ENCODE data around the gene RAPGEF3. TPM values are rescaled to one million over a fixed set of nuclear protein-coding genes. Genes with fewer than 3 reads are reported as not detected.
A peak's percentile ranks its signal among the peaks of the same experiment; 100 is the strongest.

The RAPGEF3 gene
- total and polyA plus RNA-seq, 9 of the 15 experiments (the other 6 are each of a cell fraction or from before 2014, with no cell fraction given), result 0.03 to 0.78 (median 0.37) TPM; not detected in 1

DNA sequence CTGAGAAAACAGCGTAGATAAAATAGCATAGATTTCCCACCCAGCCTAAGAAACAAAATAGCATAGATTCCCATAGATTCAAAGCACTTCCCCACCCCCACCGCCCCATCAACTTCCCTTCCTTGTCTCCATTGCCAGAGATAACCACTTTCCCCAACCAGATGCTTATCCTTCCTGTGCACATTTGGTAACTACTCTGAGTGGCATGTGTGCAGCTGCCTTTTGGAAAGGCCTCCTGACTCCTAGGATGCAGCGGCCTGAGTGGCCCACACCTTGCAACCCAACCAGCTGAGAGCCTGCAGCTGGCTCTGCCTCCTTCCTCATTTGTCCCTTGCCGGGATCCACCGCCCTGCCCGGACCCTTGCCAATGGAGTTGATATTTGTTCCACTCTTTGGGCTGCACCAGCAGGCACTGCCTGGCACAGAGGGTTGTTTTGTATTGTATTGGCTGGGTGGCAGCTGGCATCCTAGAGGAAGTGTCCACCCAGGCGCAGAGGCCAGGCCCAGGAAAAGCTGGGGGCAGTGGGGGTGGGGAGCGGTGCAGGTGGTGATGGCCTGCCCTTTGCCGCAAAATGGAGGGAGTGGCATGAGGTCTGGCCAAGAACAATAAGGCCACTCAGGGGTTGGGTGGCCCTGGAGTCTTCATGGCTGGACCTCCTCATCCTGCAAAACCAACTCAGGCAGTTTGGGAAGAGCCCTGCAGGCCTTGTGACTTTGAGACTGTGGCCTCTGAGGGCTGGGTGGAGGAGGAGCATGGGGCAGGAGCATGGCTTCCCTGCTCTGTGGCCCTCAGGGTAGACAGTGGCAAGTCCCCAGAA is 19.3 kb upstream of the RAPGEF3 start:
- Histone ChIP-seq H3K27me3 (ENCODE audit: control insufficient read depth in 2 of 2, insufficient read depth in 2 of 2, low read length in 2 of 2) (no peaks in the 10 kb centered on the region), H3K9me1 (ENCODE audit: control insufficient read depth, insufficient read depth, low read length) (peaks cover 5% of the 10 kb centered on the region), H3K4me3 (no peak overlapping the region), H3K9ac (ENCODE audit: insufficient read depth in 1 of 2, low read depth in 2 of 2, low read length in 2 of 2) (peak overlapping the region; percentile 83 to 84; a peak in 3 of 4 replicates), H2AFZ (ENCODE audit: low read depth, low read length) (no peak overlapping the region), H3K36me3 (ENCODE audit: control insufficient read depth, insufficient read depth, low read length) (peaks cover 44% of the 10 kb centered on the region; the same call in 2 of the 3 replicates), H4K20me1 (replicated peaks; ENCODE audit: control insufficient read depth, insufficient read depth, low read length) (peaks cover 13% of the 10 kb centered on the region; the same call in 1 of the 2 replicates), H3K9me3 (replicated peaks; ENCODE audit: control insufficient read depth, insufficient read depth, low read depth, low read length) (no peaks in the 10 kb centered on the region), H3K27ac (ENCODE audit: extremely low read depth, low read depth, low read length) (peak overlapping the region; percentile 92), H3K4me1 (replicated peaks in 1 of 2; ENCODE audit: control insufficient read depth in 2 of 2, insufficient read depth in 2 of 2, low read length in 2 of 2) (peaks cover 49 to 71% of the 10 kb centered on the region in 2 experiments), H3K4me2 (ENCODE audit: insufficient read depth, low read length) (peak overlapping the region; percentile 94), H3K79me2 (ENCODE audit: control insufficient read depth, insufficient read depth, low read length) (peaks cover 72% of the 10 kb centered on the region)
- POLR2A ChIA-PET, result interaction anchor here (0.6 to 5.4 kb wide), 15 partner anchors 9 to 62 kb away, joined by 3 to 38 read pairs (median 4); partner anchors contain the start of gene RAPGEF3
- intact Hi-C loops (cut with micrococcal nuclease), result no loop called here
- peak; percentile 81 for FAIRE-seq
- BruUV-seq (replicated peaks), result no TSS peak
- CTCF ChIA-PET (ENCODE audit: low intra/inter-chr PET ratio), result interaction anchor here (0.6 to 4.5 kb wide), 6 partner anchors 11 to 181 kb away, joined by 3 to 42 read pairs (median 4); no protein-coding TSS in a partner anchor
- 28% methylated on average over 8 of the region's 9 CpGs for WGBS (ENCODE audit: insufficient coverage, low coverage, missing lambda C conversion rate)
- DNase-seq (ENCODE audit: extremely low read depth in 1 of 4, low spot score in 3 of 4), result peak in 3 of 4 experiments; percentile 45 to 89 (median 75)
- ATAC-seq, result peak; percentile 2; the same call in 1 of the 3 replicates
- in situ Hi-C loops (cut with MboI), result loop anchor here (10.0 kb wide), 1 partner anchor 63 kb away; no protein-coding TSS in a partner anchor
- TF ChIP-seq HDAC2 (IDR thresholded peaks at IDR 0.05) (peak; percentile 60; the same call in 1 of the 2 replicates), RUNX1 (IDR thresholded peaks at IDR 0.05; ENCODE audit: low read depth) (no peak), BCL6 (CRISPR knock-in tag; IDR thresholded peaks at IDR 0.05) (no peak), HMG20A (CRISPR knock-in tag; conservative IDR thresholded peaks at IDR 0.05) (no peak), KHSRP (IDR thresholded peaks at IDR 0.05) (no peak), NR2C1 (IDR thresholded peaks at IDR 0.05) (peak; percentile 37; the same call in 1 of the 2 replicates), NR2C1 (tag; IDR thresholded peaks at IDR 0.05) (peak; percentile 29; the same call in 1 of the 2 replicates), NFIC (IDR thresholded peaks at IDR 0.05) (peak; percentile 85), ZNF707 (CRISPR knock-in tag; conservative IDR thresholded peaks at IDR 0.05) (no peak), MTA1 (IDR thresholded peaks at IDR 0.05; ENCODE audit: borderline replicate concordance) (peak; percentile 81; the same call in 1 of the 2 replicates), GTF2E2 (tag; IDR thresholded peaks at IDR 0.05) (no peak), MCM3 (IDR thresholded peaks at IDR 0.05) (no peak)
- TF ChIP-seq, protein P1, sequence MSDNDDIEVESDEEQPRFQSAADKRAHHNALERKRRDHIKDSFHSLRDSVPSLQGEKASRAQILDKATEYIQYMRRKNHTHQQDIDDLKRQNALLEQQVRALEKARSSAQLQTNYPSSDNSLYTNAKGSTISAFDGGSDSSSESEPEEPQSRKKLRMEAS (CRISPR knock-in tag; IDR thresholded peaks at IDR 0.05), result no peak
- TF ChIP-seq, protein P2, sequence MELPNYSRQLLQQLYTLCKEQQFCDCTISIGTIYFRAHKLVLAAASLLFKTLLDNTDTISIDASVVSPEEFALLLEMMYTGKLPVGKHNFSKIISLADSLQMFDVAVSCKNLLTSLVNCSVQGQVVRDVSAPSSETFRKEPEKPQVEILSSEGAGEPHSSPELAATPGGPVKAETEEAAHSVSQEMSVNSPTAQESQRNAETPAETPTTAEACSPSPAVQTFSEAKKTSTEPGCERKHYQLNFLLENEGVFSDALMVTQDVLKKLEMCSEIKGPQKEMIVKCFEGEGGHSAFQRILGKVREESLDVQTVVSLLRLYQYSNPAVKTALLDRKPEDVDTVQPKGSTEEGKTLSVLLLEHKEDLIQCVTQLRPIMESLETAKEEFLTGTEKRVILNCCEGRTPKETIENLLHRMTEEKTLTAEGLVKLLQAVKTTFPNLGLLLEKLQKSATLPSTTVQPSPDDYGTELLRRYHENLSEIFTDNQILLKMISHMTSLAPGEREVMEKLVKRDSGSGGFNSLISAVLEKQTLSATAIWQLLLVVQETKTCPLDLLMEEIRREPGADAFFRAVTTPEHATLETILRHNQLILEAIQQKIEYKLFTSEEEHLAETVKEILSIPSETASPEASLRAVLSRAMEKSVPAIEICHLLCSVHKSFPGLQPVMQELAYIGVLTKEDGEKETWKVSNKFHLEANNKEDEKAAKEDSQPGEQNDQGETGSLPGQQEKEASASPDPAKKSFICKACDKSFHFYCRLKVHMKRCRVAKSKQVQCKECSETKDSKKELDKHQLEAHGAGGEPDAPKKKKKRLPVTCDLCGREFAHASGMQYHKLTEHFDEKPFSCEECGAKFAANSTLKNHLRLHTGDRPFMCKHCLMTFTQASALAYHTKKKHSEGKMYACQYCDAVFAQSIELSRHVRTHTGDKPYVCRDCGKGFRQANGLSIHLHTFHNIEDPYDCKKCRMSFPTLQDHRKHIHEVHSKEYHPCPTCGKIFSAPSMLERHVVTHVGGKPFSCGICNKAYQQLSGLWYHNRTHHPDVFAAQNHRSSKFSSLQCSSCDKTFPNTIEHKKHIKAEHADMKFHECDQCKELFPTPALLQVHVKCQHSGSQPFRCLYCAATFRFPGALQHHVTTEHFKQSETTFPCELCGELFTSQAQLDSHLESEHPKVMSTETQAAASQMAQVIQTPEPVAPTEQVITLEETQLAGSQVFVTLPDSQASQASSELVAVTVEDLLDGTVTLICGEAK (IDR thresholded peaks at IDR 0.05), result no peak
- TF ChIP-seq, protein P2 (CRISPR knock-in tag; IDR thresholded peaks at IDR 0.05), result no peak
